Pancreas (tissue), 10 donors: ENCODE results near the gene TPPP. TPM values are rescaled to one million over a fixed set of nuclear protein-coding genes. Genes with fewer than 3 reads are reported as not detected.

ENCODE experiments used
- ATAC-seq, 4 donors: fragments of 200-7000 bp; cut with Tn5 transposase; one replicate each; pipeline versions ENCODE4 v1.8.0 to v1.9.1; 2020; ENCODE audit warnings: mild to moderate bottlenecking in 4 of 4, moderate library complexity in 4 of 4
- DNase-seq, 6 donors: peaks; one replicate each; pipeline ENCODE4 v3.0.0-alpha.2; 2020
- FAIRE-seq: peaks from 2 replicates; lab custom pipeline; 2012; peaks lifted over from hg19 to GRCh38; lab: Jason Lieb, UNC
- H3K27ac ChIP-seq, 4 donors: fragments of 200-600 bp; sonication (generic); 1 replicate in 3 of 4; 2 replicates in 1 of 4; pipeline versions ENCODE4 v1.5.0 to v1.8.0; 2020
- H3K27me3 ChIP-seq, 4 donors: fragments of 200-600 bp; one replicate each; pipeline ENCODE4 v1.8.0; 2021
- H3K36me3 ChIP-seq, 3 donors: fragments of 200-600 bp; sonication (generic) in 1 of 3; one replicate each; pipeline versions ENCODE4 v1.5.0 to v1.8.0; 2020 to 2021
- H3K4me1 ChIP-seq, 3 donors: fragments of 200-600 bp; one replicate each; pipeline ENCODE4 v1.8.0; 2021
- H3K4me3 ChIP-seq, 4 donors: fragments of 200-600 bp; sonication (generic) in 2 of 4; one replicate each; pipeline versions ENCODE4 v1.5.0 to v1.8.0; 2020 to 2021
- H3K9me3 ChIP-seq, 4 donors: fragments of 200-600 bp; one replicate each; pipeline ENCODE4 v1.8.0; 2021
- CTCF ChIP-seq, 4 donors: fragments of 200-600 bp; sonication (generic) in 3 of 4; IDR thresholded peaks; one replicate each; pipeline versions ENCODE4 v1.5.0 to v1.8.0; 2021; ENCODE audit warnings: antibody characterized with exemption in 4 of 4
- WGBS, 2 donors: extraction: QIAGEN DNeasy Blood & Tissue Kit; methylation state at CpG; one replicate each; pipeline ENCODE4 v1.1.7; 2013; 5-methylcytosine and 5-hydroxymethylcytosine counted together
- intact Hi-C, 3 donors: fragments of 100-400 bp; cut with DNase I; formaldehyde crosslinking; loops; one replicate each; pipeline versions ENCODE4 v1.11.1 to v1.14.2; 2022
- polyA plus RNA-seq, 2 donors: library from polyadenylated mRNA; stranded (reverse); fragments of 200-250 nt; gene quantifications; one replicate each; pipeline ENCODE4 v1.2.3, GENCODE V29; 2013
- total RNA-seq, 6 donors: library from RNA; stranded (reverse); fragmentation: NEBNext Ultra II Directional in 4 of 6; extraction: Animal tissue kit (Norgen Biotek cat#: 25700) in 4 of 6; gene quantifications; one replicate each; pipeline versions ENCODE4 v1.2.1 to v1.2.4, GENCODE V29; 2021 to 2023
- donor health status: healthy with polysubstance abuse.
- donor health status: DM: no; HTN: no; CAD: no; lungs with moderate emphysema.
- donor health status: DM: no; HTN: no; CAD: no.
- donor health status: control.
- donor health status: control.
- donor health status: Bipolar disorder and iron deficiency.
- donor health status: DM: yes; HTN: yes; CAD: no.
- donor health status: DM: no; HTN: no; CAD: no.
- donor health status: DM: no; HTN: no; CAD: no.
- donor health status: DM: yes; HTN: yes; CAD: no.

Gene TPPP
- total and polyA plus RNA-seq, 8 donors: 2.1 to 6.4 (median 2.8) TPM

- Histone ChIP-seq H3K4me3 (peak overlapping the region in 1 of 4 donors; percentile 10), H3K27ac (no peak overlapping the region), H3K27me3 (no peaks in the 10 kb centered on the region), H3K9me3 (no peaks in the 10 kb centered on the region), H3K4me1 (peaks cover 7 to 16% (median 11%) of the 10 kb centered on the region in 3 donors), H3K36me3 (no peaks in the 10 kb centered on the region)
- intact Hi-C loops: loop anchor here in 2 of 3 donors (5.0 kb wide), 1 partner anchor 229 kb away; no protein-coding TSS in a partner anchor
- TF ChIP-seq CTCF (IDR thresholded peaks at IDR 0.05): no peak
- no peak for ATAC-seq
- FAIRE-seq: no peak
- peak in 3 of 6 donors; percentile 27 to 78 (median 57) for DNase-seq
- 52 to 56% methylated on average over 18 to 19 of the region's 19 CpGs for WGBS, 2 donors
Measured at GRCh38 chr5:673161-673830, 19.9 kb downstream of the TPPP start.

- Histone ChIP-seq H3K36me3 (no peaks in the 10 kb centered on the region), H3K27me3 (no peaks in the 10 kb centered on the region), H3K4me1 (peaks cover 7 to 16% (median 11%) of the 10 kb centered on the region in 3 donors), H3K4me3 (peak overlapping the region in 1 of 4 donors; percentile 10), H3K27ac (no peak overlapping the region), H3K9me3 (no peaks in the 10 kb centered on the region)
- intact Hi-C loops: loop anchor here in 2 of 3 donors (5.0 kb wide), 1 partner anchor 230 kb away; no protein-coding TSS in a partner anchor
- 18 to 24% methylated on average over 27 of the region's 27 CpGs for WGBS, 2 donors
- DNase-seq (peak; percentile 51 to 89 (median 78)), FAIRE-seq (no peak), ATAC-seq (peak; percentile 23 to 54 (median 44))
- TF ChIP-seq CTCF (IDR thresholded peaks at IDR 0.05): no peak
Measured at GRCh38 chr5:672329-673160, 20.6 kb downstream of the TPPP start.

- Histone ChIP-seq H3K9me3 (no peaks in the 10 kb centered on the region), H3K4me1 (peaks cover 7 to 16% (median 11%) of the 10 kb centered on the region in 3 donors), H3K27ac (no peak overlapping the region), H3K36me3 (no peaks in the 10 kb centered on the region), H3K4me3 (peak overlapping the region in 1 of 4 donors; percentile 4), H3K27me3 (no peaks in the 10 kb centered on the region)
- ATAC-seq (peak; percentile 81 to 92 (median 89)), DNase-seq (peak; percentile 59 to 92 (median 76)), FAIRE-seq (no peak)
- intact Hi-C loops: loop anchor here in 2 of 3 donors (5.0 kb wide), 1 partner anchor 231 kb away; no protein-coding TSS in a partner anchor
- peak; percentile 86 to 90 (median 88) for TF ChIP-seq CTCF (IDR thresholded peaks at IDR 0.05)
- WGBS, 2 donors: 23 to 25% methylated on average over 24 to 27 of the region's 27 CpGs
Measured at GRCh38 chr5:671459-672328, 21.5 kb downstream of the TPPP start.

GRCh38 chr5:670396-671270, 22.5 kb downstream of the TPPP start:
- H3K4me3 ChIP-seq: no peak overlapping the region
- 71 to 74% methylated on average over 33 of the region's 33 CpGs for WGBS, 2 donors
- DNase-seq: peak in 3 of 6 donors; percentile 29 to 80 (median 57)
- no peaks in the 10 kb centered on the region for H3K36me3 ChIP-seq
- intact Hi-C loops: loop anchor here in 2 of 3 donors (5.0 kb wide), 1 partner anchor 232 kb away; no protein-coding TSS in a partner anchor
- FAIRE-seq: no peak
- H3K27me3 ChIP-seq: no peaks in the 10 kb centered on the region
- H3K9me3 ChIP-seq: no peaks in the 10 kb centered on the region
- no peak for ATAC-seq
- no peak overlapping the region for H3K27ac ChIP-seq
- peaks cover 7 to 16% (median 11%) of the 10 kb centered on the region in 3 donors for H3K4me1 ChIP-seq
- TF ChIP-seq CTCF (IDR thresholded peaks at IDR 0.05): no peak
